VCaP (cell line): ENCODE measurements around the gene ELK4.

Experiments
- H3K27ac ChIP-seq: fragments of 450-650 bp; 2 replicates; pipeline ENCODE4 v1.5.1; 2017
- CTCF ChIP-seq: fragments of 450-650 bp; conservative IDR thresholded peaks from 2 replicates; pipeline ENCODE4 v1.5.1; 2017; ENCODE audit warnings: mild to moderate bottlenecking, moderate library complexity

The ELK4 gene

GRCh38 chr1:205589046-205589445 lies 42.8 kb downstream of the ELK4 start:
- TF ChIP-seq CTCF = no peak
- H3K27ac ChIP-seq = peak overlapping the region; percentile 34; the same call in 1 of the 2 replicates

- peak overlapping the region; percentile 34 for H3K27ac ChIP-seq
- peak; percentile 49; the same call in 1 of the 2 replicates for TF ChIP-seq CTCF
These were observed 43.2 kb downstream of the ELK4 start for GRCh38 chr1:205588636-205589035.

- peak overlapping the region; percentile 34 for H3K27ac ChIP-seq
- TF ChIP-seq CTCF = no peak
These were observed 44.2 kb downstream of the ELK4 start for GRCh38 chr1:205587581-205587980.

- TF ChIP-seq CTCF = no peak
- H3K27ac ChIP-seq = no peak overlapping the region
These were observed 45.7 kb downstream of the ELK4 start for GRCh38 chr1:205585835-205586785.

- H3K27ac ChIP-seq = no peak overlapping the region
- TF ChIP-seq CTCF = 0 out of 2 replicates have a peak, but pooled peaks have one; percentile 4
These were observed 46.5 kb downstream of the ELK4 start for GRCh38 chr1:205585169-205585834.

GRCh38 chr1:205584732-205585131 lies 47.1 kb downstream of the ELK4 start:
- TF ChIP-seq CTCF = peak; percentile 30
- no peak overlapping the region for H3K27ac ChIP-seq

- no peak for TF ChIP-seq CTCF
- H3K27ac ChIP-seq = peak overlapping the region; percentile 80
These were observed 48.2 kb downstream of the ELK4 start for GRCh38 chr1:205583461-205584130.
